Myocyte (in vitro differentiated cells): ENCODE data around the gene NTNG1. TPM values are rescaled to one million over a fixed set of nuclear protein-coding genes. Genes with fewer than 3 reads are reported as not detected.

Experiments
- DNase-seq: peaks from one replicate; pipeline ENCODE4 v3.0.0-alpha.2; 2012; ENCODE audit warnings: low read depth
- total RNA-seq: library from RNA; depleted of rRNA; stranded (reverse); fragments of >200 nt; gene quantifications from 2 replicates; pipeline ENCODE4 v1.2.3, GENCODE V29; 2014

NTNG1 gene
- total RNA-seq, 1 donor from 2014 or later = 0.08 TPM

GRCh38 chr1:107326824-107327445 lies 186.1 kb downstream of the NTNG1 start:
- DNase-seq = no peak

- no peak for DNase-seq
Measured at GRCh38 chr1:107327446-107327845, 186.6 kb downstream of the NTNG1 start.

GRCh38 chr1:107328087-107328486 lies 187.2 kb downstream of the NTNG1 start:
- no peak for DNase-seq

GRCh38 chr1:107339775-107340174 lies 198.9 kb downstream of the NTNG1 start:
- DNase-seq = no peak

- no peak for DNase-seq
Measured at GRCh38 chr1:107342316-107342715, 201.5 kb downstream of the NTNG1 start.

- no peak for DNase-seq
Measured at GRCh38 chr1:107342768-107343167, 201.9 kb downstream of the NTNG1 start.

- DNase-seq = no peak
Measured at GRCh38 chr1:107343601-107344000, 202.8 kb downstream of the NTNG1 start.

GRCh38 chr1:107344268-107344760 lies 203.5 kb downstream of the NTNG1 start:
- no peak for DNase-seq

GRCh38 chr1:107344836-107345235 lies 204.0 kb downstream of the NTNG1 start:
- DNase-seq = no peak

- no peak for DNase-seq
Measured at GRCh38 chr1:107352850-107353249, 212.0 kb downstream of the NTNG1 start.

GRCh38 chr1:107357376-107357775 lies 216.5 kb downstream of the NTNG1 start:
- DNase-seq = no peak

GRCh38 chr1:107358619-107359327 lies 217.9 kb downstream of the NTNG1 start:
- no peak for DNase-seq

GRCh38 chr1:107359472-107360241 lies 218.8 kb downstream of the NTNG1 start:
- DNase-seq = no peak

- DNase-seq = no peak
Measured at GRCh38 chr1:107362468-107363140, 221.8 kb downstream of the NTNG1 start.

- no peak for DNase-seq
Measured at GRCh38 chr1:107363154-107363553, 222.3 kb downstream of the NTNG1 start.

GRCh38 chr1:107365527-107366240 lies 224.8 kb downstream of the NTNG1 start:
- DNase-seq = no peak

GRCh38 chr1:107378426-107378825 lies 237.6 kb downstream of the NTNG1 start:
- DNase-seq = no peak

- DNase-seq = no peak
Measured at GRCh38 chr1:107378866-107379265, 238.0 kb downstream of the NTNG1 start.

- DNase-seq = no peak
Measured at GRCh38 chr1:107379826-107380225, 239.0 kb downstream of the NTNG1 start.

- DNase-seq = no peak
Measured at GRCh38 chr1:107389410-107390396, 248.9 kb downstream of the NTNG1 start.
